H1 (cell line): ENCODE data around the gene FAM193A. TPM values are rescaled to one million over a fixed set of nuclear protein-coding genes. Genes with fewer than 3 reads are reported as not detected.

Experiments used
- CTCF ChIA-PET: fragments of 300-600 bp; sonication (Branson Sonifier 250); formaldehyde crosslinking; loops from one replicate; lab custom pipeline; 2021; ENCODE audit not compliant: partially characterized antibody; lab: Charles Lee
- POLR2A ChIA-PET: fragments of 300-600 bp; sonication (Branson Sonifier 250); formaldehyde crosslinking; loops from one replicate; lab custom pipeline; 2021; ENCODE audit warnings: inconsistent platforms; ENCODE audit not compliant: partially characterized antibody; lab: Charles Lee
- DNase-seq, 2 experiments: peaks; one replicate each; pipeline versions ENCODE4 v3.0.0 to v3.0.0-alpha.2; 2010 to 2022; ENCODE audit warnings: low spot score in 2 of 2, low read depth in 1 of 2, mixed read lengths in 1 of 2
- FAIRE-seq: peaks from 2 replicates; lab custom pipeline; 2011; peaks lifted over from hg19 to GRCh38; lab: Jason Lieb, UNC
- H2AFZ ChIP-seq: 2 replicates; pipeline ENCODE4 v1.8.1; 2012; ENCODE audit warnings: low read length, inconsistent platforms
- H2AK5ac ChIP-seq: 2 replicates; pipeline ENCODE4 v1.6.1; 2013; ENCODE audit warnings: low read depth, low read length
- H2BK120ac ChIP-seq: replicated peaks from 2 replicates; pipeline ENCODE3; 2013; ENCODE audit warnings: low read depth, low read length, inconsistent platforms
- H2BK12ac ChIP-seq: 2 replicates; pipeline ENCODE4 v1.6.1; 2013; ENCODE audit warnings: low read depth, low read length
- H2BK15ac ChIP-seq: 2 replicates; pipeline ENCODE4 v1.6.1; 2013; ENCODE audit warnings: low read length
- H2BK20ac ChIP-seq: 2 replicates; pipeline ENCODE4 v1.6.1; 2013; ENCODE audit warnings: low read length
- H2BK5ac ChIP-seq: 2 replicates; pipeline ENCODE4 v1.6.1; 2013; ENCODE audit warnings: low read depth, low read length
- H3K14ac ChIP-seq: 2 replicates; pipeline ENCODE4 v1.6.1; 2013; ENCODE audit warnings: inconsistent platforms; ENCODE audit not compliant: insufficient read length
- H3K18ac ChIP-seq: 2 replicates; pipeline ENCODE4 v1.6.1; 2013; ENCODE audit warnings: low read length; ENCODE audit errors: extremely low read depth
- H3K23ac ChIP-seq: 2 replicates; pipeline ENCODE4 v1.6.1; 2013; ENCODE audit warnings: inconsistent platforms; ENCODE audit not compliant: insufficient read length
- H3K23me2 ChIP-seq: 2 replicates; pipeline ENCODE4 v1.6.1; 2013; ENCODE audit warnings: low read depth, low read length
- H3K27ac ChIP-seq: 2 replicates; pipeline ENCODE4 v1.6.1; 2011; ENCODE audit warnings: low read depth, low read length, inconsistent platforms
- H3K27me3 ChIP-seq, 4 experiments: replicated peaks in 1 of 4; 1 replicate in 1 of 4; 2 replicates in 3 of 4; pipeline versions ENCODE4 v1.6.1 to v1.8.1; 2011 to 2013; ENCODE audit warnings: low read length in 3 of 4, mild to moderate bottlenecking in 3 of 4, inconsistent platforms in 2 of 4, mixed read lengths in 2 of 4, moderate library complexity in 1 of 4; ENCODE audit not compliant: control insufficient read depth in 3 of 4, insufficient read depth in 3 of 4; ENCODE audit errors: extremely low read depth in 1 of 4
- H3K36me3 ChIP-seq, 4 experiments: 2 replicates each; pipeline versions ENCODE4 v1.6.1 to v1.8.1; 2011 to 2013; ENCODE audit warnings: mild to moderate bottlenecking in 4 of 4, low read length in 3 of 4, moderate library complexity in 2 of 4, control low read depth in 1 of 4, inconsistent platforms in 1 of 4; ENCODE audit not compliant: insufficient read depth in 4 of 4, control insufficient read depth in 2 of 4
- H3K4ac ChIP-seq: replicated peaks from 2 replicates; pipeline ENCODE3; 2013; ENCODE audit warnings: low read length, low read depth, mixed read lengths, inconsistent platforms; ENCODE audit not compliant: insufficient read length
- H3K4me1 ChIP-seq, 4 experiments: replicated peaks in 1 of 4; 1 replicate in 1 of 4; 2 replicates in 3 of 4; pipeline versions ENCODE4 v1.6.1 to v1.8.1; 2011 to 2013; ENCODE audit warnings: low read length in 3 of 4, inconsistent platforms in 2 of 4, mixed read lengths in 1 of 4; ENCODE audit not compliant: insufficient read depth in 4 of 4, control insufficient read depth in 3 of 4
- H3K4me2 ChIP-seq, 2 experiments: 2 replicates each; pipeline versions ENCODE4 v1.6.1 to v1.8.1; 2011 to 2013; ENCODE audit warnings: low read depth in 2 of 2, low read length in 2 of 2, control low read depth in 1 of 2, inconsistent platforms in 1 of 2, mild to moderate bottlenecking in 1 of 2; ENCODE audit not compliant: insufficient read depth in 1 of 2
- H3K4me3 ChIP-seq, 4 experiments: fragments of 200-600, 300-600 bp in 1 of 4; sonication (generic), shearing (Covaris generic), sonication (Bioruptor Twin) in 1 of 4; 2 replicates each; pipeline versions ENCODE4 v1.5.1 to v1.8.1; 2011 to 2016; ENCODE audit warnings: low read length in 4 of 4, low read depth in 3 of 4, control low read depth in 2 of 4, inconsistent platforms in 2 of 4, mild to moderate bottlenecking in 2 of 4, mixed read lengths in 1 of 4, moderate library complexity in 1 of 4; ENCODE audit not compliant: insufficient read depth in 2 of 4; ENCODE audit errors: extremely low read depth in 1 of 4
- H3K56ac ChIP-seq: replicated peaks from 2 replicates; pipeline ENCODE3; 2013; ENCODE audit warnings: low read depth, mild to moderate bottlenecking, mixed read lengths, low read length, inconsistent platforms; ENCODE audit not compliant: insufficient read length
- H3K79me1 ChIP-seq: 2 replicates; pipeline ENCODE4 v1.6.1; 2013; ENCODE audit warnings: low read depth, low read length, control low read depth
- H3K79me2 ChIP-seq, 2 experiments: 2 replicates each; pipeline versions ENCODE4 v1.6.1 to v1.8.1; 2012 to 2013; ENCODE audit warnings: low read length in 2 of 2, mild to moderate bottlenecking in 2 of 2, inconsistent platforms in 1 of 2; ENCODE audit not compliant: insufficient read depth in 2 of 2, control insufficient read depth in 1 of 2
- H3K9ac ChIP-seq, 4 experiments: replicated peaks in 1 of 4; 1 replicate in 1 of 4; 2 replicates in 3 of 4; pipeline versions ENCODE4 v1.6.1 to v1.8.1; 2011 to 2013; ENCODE audit warnings: low read depth in 3 of 4, low read length in 3 of 4, control low read depth in 2 of 4, mild to moderate bottlenecking in 2 of 4, moderate library complexity in 2 of 4, inconsistent platforms in 1 of 4; ENCODE audit errors: extremely low read depth in 1 of 4
- H3K9me3 ChIP-seq, 2 experiments: 2 replicates each; pipeline versions ENCODE4 v1.6.1 to v1.8.1; 2012 to 2013; ENCODE audit warnings: mild to moderate bottlenecking in 2 of 2, moderate library complexity in 2 of 2, control low read depth in 1 of 2, inconsistent platforms in 1 of 2, low read depth in 1 of 2, low read length in 1 of 2, mixed read lengths in 1 of 2; ENCODE audit not compliant: insufficient read depth in 2 of 2
- H4K20me1 ChIP-seq, 2 experiments: replicated peaks in 1 of 2; 2 replicates each; pipeline versions ENCODE3 to v1.8.1; 2011 to 2013; ENCODE audit warnings: inconsistent platforms in 2 of 2, low read length in 2 of 2, mild to moderate bottlenecking in 1 of 2; ENCODE audit not compliant: insufficient read depth in 2 of 2, control insufficient read depth in 1 of 2
- H4K5ac ChIP-seq: 2 replicates; pipeline ENCODE4 v1.6.1; 2013; ENCODE audit warnings: low read length, low read depth, mixed read lengths, inconsistent platforms; ENCODE audit not compliant: insufficient read length
- H4K8ac ChIP-seq: 2 replicates; pipeline ENCODE4 v1.8.0; 2013; ENCODE audit warnings: mild to moderate bottlenecking, moderate library complexity, low read length, inconsistent platforms; ENCODE audit not compliant: insufficient read depth; ENCODE audit errors: extremely low read depth
- H4K91ac ChIP-seq: replicated peaks from 2 replicates; pipeline ENCODE3; 2013; ENCODE audit warnings: low read length, mixed read lengths, inconsistent platforms; ENCODE audit not compliant: insufficient read length
- BRCA1 ChIP-seq: IDR thresholded peaks from 2 replicates; pipeline ENCODE4 v1.6.1; 2012; ENCODE audit warnings: low read depth, low read length, improper control_type of control experiment
- RXRA ChIP-seq: IDR thresholded peaks from 2 replicates; pipeline ENCODE4 v1.6.1; 2011; ENCODE audit warnings: low read depth, mild to moderate bottlenecking, low read length, moderate library complexity; ENCODE audit not compliant: insufficient read depth
- SP1 ChIP-seq: IDR thresholded peaks from 2 replicates; pipeline ENCODE4 v1.6.1; 2011; ENCODE audit warnings: low read depth, low read length
- WGBS, 2 experiments: shearing (Covaris generic) in 1 of 2; methylation state at CpG; one replicate each; pipeline versions ENCODE4 v1.1.6 to v1.1.7; 2013 to 2015; ENCODE audit warnings: low lambda C conversion rate in 2 of 2, mixed read lengths in 2 of 2, inconsistent platforms in 1 of 2, low coverage in 1 of 2, missing lambda C conversion rate in 1 of 2; ENCODE audit not compliant: insufficient replicate concordance in 2 of 2, insufficient coverage in 1 of 2, insufficient read length in 1 of 2; ENCODE audit errors: extremely low coverage in 1 of 2, missing lambda C conversion rate in 1 of 2; 5-methylcytosine and 5-hydroxymethylcytosine counted together
- polyA plus RNA-seq, 7 experiments: library from polyadenylated mRNA; depleted of rRNA in 3 of 7; stranded (reverse) in 5 of 7; unstranded in 2 of 7; fragments of >200 nt in 5 of 7; fragments of 200-250 nt in 2 of 7; gene quantifications; 1 replicate in 5 of 7; 2 replicates in 1 of 7; 4 replicates in 1 of 7; pipeline versions ENCODE4 v1.2.1 to v1.2.3, GENCODE V29; 2011 to 2013; ENCODE audit warnings: missing spikeins in 2 of 7, mixed read lengths in 2 of 7
- total RNA-seq: library from RNA; stranded (reverse); fragmentation: NEBNext Ultra II Directional; extraction: Animal tissue kit (Norgen Biotek cat#: 25700); gene quantifications from 2 replicates; pipeline ENCODE4 v1.2.1, GENCODE V29; 2021

Gene FAM193A
- total and polyA plus RNA-seq, 2 of the 8 experiments (the other 6 are each of a cell fraction or from before 2014, with no cell fraction given) = 8.7 to 26.2 TPM

- Histone ChIP-seq H2BK5ac (no peak overlapping the region), H3K23ac (no peak overlapping the region), H3K18ac (no peak overlapping the region), H3K4me1 (peaks cover 2 to 12% (median 3%) of the 10 kb centered on the region in 4 experiments; a peak in 6 of 7 replicates), H2AFZ (no peak overlapping the region), H4K5ac (no peak overlapping the region), H4K91ac (no peak overlapping the region), H2BK12ac (0 out of 2 replicates have a peak overlapping the region, but pooled peaks have one; percentile 27), H3K27me3 (no peaks in the 10 kb centered on the region), H4K20me1 (peaks cover 7 to 16% of the 10 kb centered on the region in 2 experiments), H3K23me2 (no peaks in the 10 kb centered on the region), H3K27ac (no peak overlapping the region), H3K4me2 (no peak overlapping the region), H3K9me3 (no peaks in the 10 kb centered on the region), H2BK15ac (no peak overlapping the region), H3K56ac (no peak overlapping the region), H2AK5ac (no peak overlapping the region), H3K4ac (no peak overlapping the region), H3K9ac (no peak overlapping the region), H3K79me1 (peaks cover 15% of the 10 kb centered on the region; the same call in 1 of the 2 replicates), H3K14ac (no peak overlapping the region), H4K8ac (no peak overlapping the region), H3K36me3 (no peaks in the 10 kb centered on the region; a peak in 1 of 8 replicates), H3K4me3 (no peak overlapping the region), H3K79me2 (peaks cover 6 to 94% of the 10 kb centered on the region in 2 experiments; a peak in 3 of 4 replicates), H2BK20ac (no peak overlapping the region), H2BK120ac (no peak overlapping the region)
- DNase-seq (no peak), FAIRE-seq (no peak)
- POLR2A ChIA-PET = no interaction called here
- CTCF ChIA-PET = interaction anchor here (1.4 kb wide), 1 partner anchor 25 kb away, joined by 3 read pairs; no protein-coding TSS in a partner anchor
- WGBS, 2 experiments = 91% methylated on average over 4 of the region's 4 CpGs; no CpG with 5 or more reads in 1 of the 2 experiments
- no peak for TF ChIP-seq RXRA
- no peak for TF ChIP-seq SP1
- no peak for TF ChIP-seq BRCA1
These were observed 46.6 kb downstream of the FAM193A start for GRCh38 chr4:2583092-2583491.
